GM23338 (cell line): Measurements from ENCODE around the gene HGS. TPM values are rescaled to one million over a fixed set of nuclear protein-coding genes. Genes with fewer than 3 reads are reported as not detected.
A peak's percentile ranks its signal among the peaks of the same experiment; 100 is the strongest.

Experiments
- ATAC-seq: fragments of 200-7000 bp; cut with Tn5 transposase; 3 replicates; pipeline ENCODE4 v1.9.1; 2020
- DNase-seq: peaks from one replicate; pipeline ENCODE4 v3.0.0-alpha.2; 2015; ENCODE audit warnings: low spot score
- H2AFZ ChIP-seq: fragments of 200-600 bp; sonication (generic); 2 replicates; pipeline ENCODE4 v1.8.0; 2016; ENCODE audit warnings: antibody characterized with exemption, mild to moderate bottlenecking, moderate library complexity
- H3F3A ChIP-seq: fragments of 200-600 bp; sonication (generic); replicated peaks from 2 replicates; pipeline ENCODE4 v1.8.0; 2017; ENCODE audit warnings: antibody characterized with exemption, mixed run types, low read depth
- H3K27ac ChIP-seq: fragments of 200-600 bp; sonication (generic); 2 replicates; pipeline ENCODE4 v1.6.1; 2016; ENCODE audit warnings: low read depth
- H3K27me3 ChIP-seq: fragments of 200-600 bp; sonication (generic); 2 replicates; pipeline ENCODE4 v1.8.0; 2016; ENCODE audit warnings: mild to moderate bottlenecking, mixed run types, moderate library complexity; ENCODE audit not compliant: insufficient read depth
- H3K36me3 ChIP-seq: fragments of 200-600 bp; sonication (generic); 2 replicates; pipeline ENCODE4 v1.8.0; 2016; ENCODE audit warnings: mild to moderate bottlenecking; ENCODE audit not compliant: insufficient read depth
- H3K4me1 ChIP-seq: fragments of 200-600 bp; sonication (generic); 2 replicates; pipeline ENCODE4 v1.8.0; 2016; ENCODE audit warnings: mild to moderate bottlenecking, moderate library complexity; ENCODE audit not compliant: insufficient read depth
- H3K4me2 ChIP-seq: fragments of 200-600 bp; sonication (generic); 2 replicates; pipeline ENCODE4 v1.7.1; 2017; ENCODE audit warnings: mixed run types
- H3K4me3 ChIP-seq: fragments of 200-600 bp; sonication (generic); 2 replicates; pipeline ENCODE4 v1.6.1; 2016; ENCODE audit warnings: mixed run types
- H3K79me2 ChIP-seq: fragments of 200-600 bp; sonication (generic); replicated peaks from 2 replicates; pipeline ENCODE4 v1.8.0; 2017; ENCODE audit warnings: mild to moderate bottlenecking; ENCODE audit not compliant: insufficient read depth
- H3K9me2 ChIP-seq: fragments of 200-600 bp; sonication (generic); 2 replicates; pipeline ENCODE4 v1.8.0; 2017; ENCODE audit not compliant: insufficient read depth
- H4K20me1 ChIP-seq: fragments of 200-600 bp; sonication (generic); replicated peaks from 2 replicates; pipeline ENCODE4 v1.8.0; 2017; ENCODE audit warnings: mild to moderate bottlenecking; ENCODE audit not compliant: insufficient read depth
- H3K27ac Mint-ChIP-seq: 2 replicates; pipeline ENCODE4 v1.8.0; 2020; ENCODE audit warnings: inconsistent platforms, mild to moderate bottlenecking, moderate library complexity, mixed read lengths
- H3K27me3 Mint-ChIP-seq: 3 replicates; pipeline ENCODE4 v1.8.0; 2022; ENCODE audit warnings: low read depth, mild to moderate bottlenecking, moderate library complexity, mixed read lengths, inconsistent platforms; ENCODE audit not compliant: insufficient read depth, poor library complexity
- H3K36me3 Mint-ChIP-seq: 3 replicates; pipeline ENCODE4 v1.8.0; 2021; ENCODE audit warnings: low read depth, mild to moderate bottlenecking, inconsistent platforms, moderate library complexity, mixed read lengths
- H3K4me1 Mint-ChIP-seq: 3 replicates; pipeline ENCODE4 v1.8.0; 2020; ENCODE audit warnings: mild to moderate bottlenecking, inconsistent platforms, mixed read lengths
- H3K4me3 Mint-ChIP-seq: 3 replicates; pipeline ENCODE4 v1.8.0; 2021; ENCODE audit warnings: moderate library complexity, mild to moderate bottlenecking, inconsistent platforms, mixed read lengths
- H3K9me3 Mint-ChIP-seq: 3 replicates; pipeline ENCODE4 v1.8.0; 2020; ENCODE audit warnings: moderate library complexity, mild to moderate bottlenecking, inconsistent platforms, mixed read lengths
- CREB1 ChIP-seq: fragments of 250-450 bp; sonication (Bioruptor Pico); IDR thresholded peaks from 2 replicates; pipeline ENCODE4 v1.5.0; 2020; ENCODE audit warnings: low read depth, mild to moderate bottlenecking, moderate library complexity
- ETS1 ChIP-seq: IDR thresholded peaks from 2 replicates; pipeline ENCODE4 v1.6.1; 2016; ENCODE audit warnings: antibody characterized with exemption
- EZH2 ChIP-seq: fragments of 200-600 bp; sonication (generic); IDR thresholded peaks from one replicate; pipeline ENCODE4 v1.8.0; 2017; ENCODE audit warnings: antibody characterized with exemption, mild to moderate bottlenecking, low read depth; ENCODE audit not compliant: unreplicated experiment
- EZH2phosphoT487 ChIP-seq: fragments of 200-600 bp; sonication (generic); IDR thresholded peaks from one replicate; pipeline ENCODE4 v1.8.1; 2018; ENCODE audit warnings: antibody characterized with exemption; ENCODE audit not compliant: unreplicated experiment
- JUNB ChIP-seq: IDR thresholded peaks from one replicate; pipeline ENCODE4 v1.6.1; 2016; ENCODE audit warnings: antibody characterized with exemption; ENCODE audit not compliant: unreplicated experiment
- POLR2AphosphoS5 ChIP-seq: IDR thresholded peaks from 2 replicates; pipeline ENCODE4 v1.6.1; 2016; ENCODE audit warnings: antibody characterized with exemption, low read depth
- STAT1 ChIP-seq: IDR thresholded peaks from one replicate; pipeline ENCODE4 v1.6.1; 2016; ENCODE audit warnings: antibody characterized with exemption; ENCODE audit not compliant: unreplicated experiment
- ZNF331 ChIP-seq: fragments of 250-450 bp; sonication (Bioruptor Pico); IDR thresholded peaks from 2 replicates; pipeline ENCODE4 v1.5.0; 2020; ENCODE audit warnings: low read depth, mild to moderate bottlenecking, moderate library complexity
- ZNF462 ChIP-seq: fragments of 250-450 bp; sonication (Bioruptor Pico); IDR thresholded peaks from 2 replicates; pipeline ENCODE4 v1.5.0; 2020; ENCODE audit warnings: mild to moderate bottlenecking, moderate library complexity
- polyA plus RNA-seq: library from polyadenylated mRNA; unstranded; fragments of >200 nt; fragmentation: Nextera tagmentation; extraction: Ambion mirVana; gene quantifications from 2 replicates; pipeline ENCODE4 v1.2.1, GENCODE V29; 2016
- total RNA-seq: library from RNA; depleted of rRNA; stranded (reverse); fragments of >200 nt; shearing (Covaris generic); gene quantifications from 2 replicates; pipeline ENCODE4 v1.2.3, GENCODE V29; 2014
- TF ChIP-seq, protein P1 (sequence below), 2 experiments: fragments of 200-600 bp in 1 of 2; sonication (generic) in 1 of 2; conservative IDR thresholded peaks; 2 replicates each; pipeline versions ENCODE4 v1.5.1 to v1.6.1; 2016 to 2017; ENCODE audit warnings: antibody characterized with exemption in 2 of 2, low read depth in 2 of 2, mild to moderate bottlenecking in 2 of 2, moderate library complexity in 1 of 2
- TF ChIP-seq, protein P2 (sequence below): IDR thresholded peaks from one replicate; pipeline ENCODE4 v1.6.1; 2018; ENCODE audit warnings: antibody characterized with exemption; ENCODE audit not compliant: unreplicated experiment

The HGS gene
- total and polyA plus RNA-seq, 2 experiments from 2014 or later: 59.0 to 90.2 TPM

DNA sequence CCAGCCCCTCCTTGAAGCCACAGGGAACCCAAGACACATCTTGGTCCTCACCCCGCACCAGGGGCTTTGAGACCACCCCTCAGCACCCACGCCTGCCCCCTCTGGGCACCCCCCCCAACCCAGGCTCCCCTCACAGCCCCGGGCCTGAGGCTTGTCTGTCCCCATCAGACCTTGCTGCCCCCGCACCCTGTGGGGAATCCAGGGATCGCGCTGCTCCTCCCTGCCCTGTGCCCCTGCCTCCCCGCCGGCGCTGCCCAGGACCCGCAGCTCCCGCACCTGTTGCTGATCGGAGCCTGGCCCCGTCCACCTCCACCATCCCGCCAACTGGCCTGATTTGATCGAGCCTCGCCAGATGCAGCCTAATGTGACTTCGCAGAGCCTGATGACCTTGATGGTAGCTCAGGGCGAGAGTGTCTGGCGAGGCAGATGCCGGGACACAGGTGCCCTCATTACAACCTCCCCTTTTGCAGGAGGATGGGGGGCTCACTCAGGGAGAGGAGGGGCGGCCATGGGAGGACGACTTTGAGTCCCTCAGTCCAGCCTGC lies 57.3 kb downstream of the HGS start:
- H3K4me3 ChIP-seq: no peak overlapping the region
- Mint-ChIP-seq H3K4me1 (no peaks in the 10 kb centered on the region), H3K27me3 (peaks cover 6% of the 10 kb centered on the region), H3K9me3 (no peaks in the 10 kb centered on the region), H3K4me3 (no peak overlapping the region), H3K27ac (no peak overlapping the region), H3K36me3 (no peaks in the 10 kb centered on the region)
- no peaks in the 10 kb centered on the region for H3K79me2 ChIP-seq
- H4K20me1 ChIP-seq: no peaks in the 10 kb centered on the region
- H3F3A ChIP-seq: no peaks in the 10 kb centered on the region
- H3K9me2 ChIP-seq: no peaks in the 10 kb centered on the region
- no peak overlapping the region for H3K27ac ChIP-seq
- no peaks in the 10 kb centered on the region for H3K4me1 ChIP-seq
- H2AFZ ChIP-seq: 0 out of 2 replicates have a peak overlapping the region, but pooled peaks have one; percentile 28
- TF ChIP-seq POLR2AphosphoS5 (no peak), EZH2 (no peak), STAT1 (no peak), ZNF331 (no peak), ETS1 (no peak), ZNF462 (no peak), CREB1 (CRISPR knock-in tag) (no peak), EZH2phosphoT487 (no peak), JUNB (no peak)
- TF ChIP-seq, protein P1, sequence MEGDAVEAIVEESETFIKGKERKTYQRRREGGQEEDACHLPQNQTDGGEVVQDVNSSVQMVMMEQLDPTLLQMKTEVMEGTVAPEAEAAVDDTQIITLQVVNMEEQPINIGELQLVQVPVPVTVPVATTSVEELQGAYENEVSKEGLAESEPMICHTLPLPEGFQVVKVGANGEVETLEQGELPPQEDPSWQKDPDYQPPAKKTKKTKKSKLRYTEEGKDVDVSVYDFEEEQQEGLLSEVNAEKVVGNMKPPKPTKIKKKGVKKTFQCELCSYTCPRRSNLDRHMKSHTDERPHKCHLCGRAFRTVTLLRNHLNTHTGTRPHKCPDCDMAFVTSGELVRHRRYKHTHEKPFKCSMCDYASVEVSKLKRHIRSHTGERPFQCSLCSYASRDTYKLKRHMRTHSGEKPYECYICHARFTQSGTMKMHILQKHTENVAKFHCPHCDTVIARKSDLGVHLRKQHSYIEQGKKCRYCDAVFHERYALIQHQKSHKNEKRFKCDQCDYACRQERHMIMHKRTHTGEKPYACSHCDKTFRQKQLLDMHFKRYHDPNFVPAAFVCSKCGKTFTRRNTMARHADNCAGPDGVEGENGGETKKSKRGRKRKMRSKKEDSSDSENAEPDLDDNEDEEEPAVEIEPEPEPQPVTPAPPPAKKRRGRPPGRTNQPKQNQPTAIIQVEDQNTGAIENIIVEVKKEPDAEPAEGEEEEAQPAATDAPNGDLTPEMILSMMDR (conservative IDR thresholded peaks at IDR 0.05; ENCODE audit: low read depth in 2 of 2): no peak
- TF ChIP-seq, protein P2, sequence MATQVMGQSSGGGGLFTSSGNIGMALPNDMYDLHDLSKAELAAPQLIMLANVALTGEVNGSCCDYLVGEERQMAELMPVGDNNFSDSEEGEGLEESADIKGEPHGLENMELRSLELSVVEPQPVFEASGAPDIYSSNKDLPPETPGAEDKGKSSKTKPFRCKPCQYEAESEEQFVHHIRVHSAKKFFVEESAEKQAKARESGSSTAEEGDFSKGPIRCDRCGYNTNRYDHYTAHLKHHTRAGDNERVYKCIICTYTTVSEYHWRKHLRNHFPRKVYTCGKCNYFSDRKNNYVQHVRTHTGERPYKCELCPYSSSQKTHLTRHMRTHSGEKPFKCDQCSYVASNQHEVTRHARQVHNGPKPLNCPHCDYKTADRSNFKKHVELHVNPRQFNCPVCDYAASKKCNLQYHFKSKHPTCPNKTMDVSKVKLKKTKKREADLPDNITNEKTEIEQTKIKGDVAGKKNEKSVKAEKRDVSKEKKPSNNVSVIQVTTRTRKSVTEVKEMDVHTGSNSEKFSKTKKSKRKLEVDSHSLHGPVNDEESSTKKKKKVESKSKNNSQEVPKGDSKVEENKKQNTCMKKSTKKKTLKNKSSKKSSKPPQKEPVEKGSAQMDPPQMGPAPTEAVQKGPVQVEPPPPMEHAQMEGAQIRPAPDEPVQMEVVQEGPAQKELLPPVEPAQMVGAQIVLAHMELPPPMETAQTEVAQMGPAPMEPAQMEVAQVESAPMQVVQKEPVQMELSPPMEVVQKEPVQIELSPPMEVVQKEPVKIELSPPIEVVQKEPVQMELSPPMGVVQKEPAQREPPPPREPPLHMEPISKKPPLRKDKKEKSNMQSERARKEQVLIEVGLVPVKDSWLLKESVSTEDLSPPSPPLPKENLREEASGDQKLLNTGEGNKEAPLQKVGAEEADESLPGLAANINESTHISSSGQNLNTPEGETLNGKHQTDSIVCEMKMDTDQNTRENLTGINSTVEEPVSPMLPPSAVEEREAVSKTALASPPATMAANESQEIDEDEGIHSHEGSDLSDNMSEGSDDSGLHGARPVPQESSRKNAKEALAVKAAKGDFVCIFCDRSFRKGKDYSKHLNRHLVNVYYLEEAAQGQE: no peak
- no peaks in the 10 kb centered on the region for H3K36me3 ChIP-seq
- H3K4me2 ChIP-seq: no peak overlapping the region
- H3K27me3 ChIP-seq: no peaks in the 10 kb centered on the region
- DNase-seq (no peak), ATAC-seq (peak; percentile 76)
